H9 (cell line): ENCODE results near the gene L1CAM. TPM values are rescaled to one million over a fixed set of nuclear protein-coding genes. Genes with fewer than 3 reads are reported as not detected.

Experiments
- DNase-seq: peaks from one replicate; pipeline ENCODE4 v3.0.0-alpha.2; 2017
- H2AFZ ChIP-seq: one replicate; pipeline ENCODE4 v1.6.1; 2013; ENCODE audit warnings: mild to moderate bottlenecking, low read length, control low read depth, moderate library complexity
- H2AK5ac ChIP-seq: 2 replicates; pipeline ENCODE4 v1.6.1; 2013; ENCODE audit warnings: low read length, control low read depth, mixed read lengths; ENCODE audit not compliant: insufficient read length
- H2BK120ac ChIP-seq: one replicate; pipeline ENCODE4 v1.6.1; 2013; ENCODE audit warnings: low read depth, mild to moderate bottlenecking, low read length, control low read depth, inconsistent platforms; ENCODE audit not compliant: poor library complexity, severe bottlenecking
- H2BK12ac ChIP-seq: 2 replicates; pipeline ENCODE4 v1.6.1; 2013; ENCODE audit warnings: low read length, control low read depth, mixed read lengths, low read depth; ENCODE audit not compliant: insufficient read length
- H2BK15ac ChIP-seq: 2 replicates; pipeline ENCODE4 v1.6.1; 2013; ENCODE audit warnings: low read depth, low read length, control low read depth
- H2BK20ac ChIP-seq: one replicate; pipeline ENCODE4 v1.6.1; 2013; ENCODE audit warnings: low read depth, mild to moderate bottlenecking, low read length, control low read depth, inconsistent platforms; ENCODE audit not compliant: poor library complexity, severe bottlenecking
- H2BK5ac ChIP-seq: 2 replicates; pipeline ENCODE4 v1.6.1; 2013; ENCODE audit warnings: low read length, control low read depth, mixed read lengths; ENCODE audit not compliant: insufficient read length
- H3K14ac ChIP-seq: 2 replicates; pipeline ENCODE4 v1.6.1; 2013; ENCODE audit warnings: low read length, control low read depth; ENCODE audit not compliant: insufficient read depth
- H3K18ac ChIP-seq: 2 replicates; pipeline ENCODE4 v1.6.1; 2013; ENCODE audit warnings: low read depth, mild to moderate bottlenecking, mixed read lengths, low read length, control low read depth; ENCODE audit not compliant: insufficient read length
- H3K23ac ChIP-seq: 2 replicates; pipeline ENCODE4 v1.6.1; 2013; ENCODE audit warnings: low read length, control low read depth, mixed read lengths, low read depth; ENCODE audit not compliant: insufficient read length
- H3K23me2 ChIP-seq: 2 replicates; pipeline ENCODE4 v1.6.1; 2013; ENCODE audit warnings: low read depth, mild to moderate bottlenecking, mixed read lengths, low read length, control low read depth; ENCODE audit not compliant: insufficient read length, poor library complexity, severe bottlenecking
- H3K27ac ChIP-seq: 2 replicates; pipeline ENCODE4 v1.5.1; 2013; ENCODE audit warnings: low read length, control low read depth, mixed read lengths, low read depth; ENCODE audit not compliant: insufficient read length
- H3K27me3 ChIP-seq: 2 replicates; pipeline ENCODE4 v1.6.1; 2013; ENCODE audit warnings: low read length, control low read depth, inconsistent platforms; ENCODE audit not compliant: insufficient read depth
- H3K4ac ChIP-seq: 2 replicates; pipeline ENCODE4 v1.6.1; 2013; ENCODE audit warnings: low read depth, mild to moderate bottlenecking, control low read depth, inconsistent platforms, low read length, moderate library complexity
- H3K4me1 ChIP-seq: 2 replicates; pipeline ENCODE4 v1.6.1; 2013; ENCODE audit warnings: low read length, control low read depth, inconsistent platforms; ENCODE audit not compliant: insufficient read depth
- H3K4me2 ChIP-seq: 2 replicates; pipeline ENCODE4 v1.6.1; 2013; ENCODE audit warnings: low read length, control low read depth, mixed read lengths; ENCODE audit not compliant: insufficient read length, insufficient read depth
- H3K56ac ChIP-seq: 2 replicates; pipeline ENCODE4 v1.6.1; 2013; ENCODE audit warnings: low read depth, mild to moderate bottlenecking, mixed read lengths, low read length, control low read depth; ENCODE audit not compliant: insufficient read length
- H3K79me1 ChIP-seq: 2 replicates; pipeline ENCODE4 v1.6.1; 2013; ENCODE audit warnings: low read depth, mild to moderate bottlenecking, moderate library complexity, low read length, control low read depth, inconsistent platforms; ENCODE audit not compliant: insufficient read depth, poor library complexity, severe bottlenecking
- H3K79me2 ChIP-seq: 2 replicates; pipeline ENCODE4 v1.6.1; 2013; ENCODE audit warnings: low read length, control low read depth, inconsistent platforms; ENCODE audit not compliant: insufficient read depth
- H3K9ac ChIP-seq: 2 replicates; pipeline ENCODE4 v1.6.1; 2013; ENCODE audit warnings: low read length, control low read depth, mixed read lengths; ENCODE audit not compliant: insufficient read length; ENCODE audit errors: extremely low read depth
- H3K9me3 ChIP-seq: one replicate; pipeline ENCODE4 v1.6.1; 2013; ENCODE audit warnings: low read depth, low read length, inconsistent platforms; ENCODE audit not compliant: control insufficient read depth
- H3T11ph ChIP-seq: one replicate; pipeline ENCODE4 v1.6.1; 2013; ENCODE audit warnings: mild to moderate bottlenecking, low read length, control low read depth, inconsistent platforms
- H4K20me1 ChIP-seq: one replicate; pipeline ENCODE4 v1.6.1; 2013; ENCODE audit not compliant: control insufficient read depth, insufficient read length, insufficient read depth
- H4K5ac ChIP-seq: 2 replicates; pipeline ENCODE4 v1.6.1; 2013; ENCODE audit warnings: low read depth, mild to moderate bottlenecking, mixed read lengths, low read length, control low read depth; ENCODE audit not compliant: insufficient read length
- H4K8ac ChIP-seq: replicated peaks from 2 replicates; pipeline ENCODE4 v1.6.1; 2013; ENCODE audit warnings: low read length, control low read depth, mixed read lengths, low read depth; ENCODE audit not compliant: insufficient read length
- H4K91ac ChIP-seq: 2 replicates; pipeline ENCODE4 v1.6.1; 2013; ENCODE audit warnings: low read depth, mild to moderate bottlenecking, moderate library complexity, mixed read lengths, low read length, control low read depth; ENCODE audit not compliant: insufficient read length
- H3K27ac Mint-ChIP-seq, 3 experiments: 2 replicates in 2 of 3; 3 replicates in 1 of 3; pipeline ENCODE4 v1.8.0; 2020 to 2021; ENCODE audit warnings: mixed read lengths in 3 of 3, mild to moderate bottlenecking in 1 of 3, moderate library complexity in 1 of 3
- H3K27me3 Mint-ChIP-seq: 2 replicates; pipeline ENCODE4 v1.8.0; 2021; ENCODE audit warnings: low read depth, mild to moderate bottlenecking, moderate library complexity, mixed read lengths
- H3K36me3 Mint-ChIP-seq, 3 experiments: 2 replicates in 2 of 3; 3 replicates in 1 of 3; pipeline ENCODE4 v1.8.0; 2020 to 2021; ENCODE audit warnings: low read depth in 3 of 3, mixed read lengths in 3 of 3; ENCODE audit not compliant: insufficient read depth in 1 of 3
- H3K4me1 Mint-ChIP-seq, 2 experiments: 2 replicates each; pipeline ENCODE4 v1.8.0; 2020; ENCODE audit warnings: mixed read lengths in 2 of 2
- H3K4me3 Mint-ChIP-seq, 2 experiments: 2 replicates in 1 of 2; 3 replicates in 1 of 2; pipeline ENCODE4 v1.8.0; 2020 to 2021; ENCODE audit warnings: mild to moderate bottlenecking in 2 of 2, mixed read lengths in 2 of 2, moderate library complexity in 1 of 2
- H3K9me3 Mint-ChIP-seq, 2 experiments: 2 replicates in 1 of 2; 3 replicates in 1 of 2; pipeline ENCODE4 v1.8.0; 2020; ENCODE audit warnings: mild to moderate bottlenecking in 2 of 2, mixed read lengths in 2 of 2, moderate library complexity in 1 of 2
- CTCF ChIP-seq: fragments of 200-600 bp; sonication (generic); conservative IDR thresholded peaks from 3 replicates; pipeline ENCODE4 v1.8.0; 2021; ENCODE audit warnings: antibody characterized with exemption, mild to moderate bottlenecking
- WGBS: extraction: QIAGEN DNeasy Blood & Tissue Kit; methylation state at CpG from one replicate; pipeline ENCODE4 v1.1.7; 2013; ENCODE audit warnings: missing lambda C conversion rate, low lambda C conversion rate, mixed read lengths; ENCODE audit not compliant: insufficient read length; ENCODE audit errors: extremely low coverage; 5-methylcytosine and 5-hydroxymethylcytosine counted together
- total RNA-seq: library from RNA; stranded (reverse); gene quantifications from 2 replicates; pipeline ENCODE4 v1.2.1, GENCODE V29; 2021

The L1CAM gene
- total RNA-seq, 1 experiment from 2014 or later: 22.7 TPM

GRCh38 chrX:153827016-153827415 is 59.0 kb downstream of the L1CAM start:
- no peak overlapping the region for H3K56ac ChIP-seq
- no peak overlapping the region for H2BK15ac ChIP-seq
- peaks cover 15 to 26% (median 21%) of the 10 kb centered on the region in 3 experiments for H3K36me3 Mint-ChIP-seq
- H2AFZ ChIP-seq: no peak overlapping the region
- no peak overlapping the region for H3K4ac ChIP-seq
- peaks cover 56 to 66% of the 10 kb centered on the region in 2 experiments for H3K9me3 Mint-ChIP-seq
- H3K18ac ChIP-seq: peak overlapping the region; percentile 46
- H2BK20ac ChIP-seq: no peak overlapping the region
- H2AK5ac ChIP-seq: no peak overlapping the region
- H3K23ac ChIP-seq: no peak overlapping the region
- no peak overlapping the region for H2BK120ac ChIP-seq
- H3K4me3 Mint-ChIP-seq: peak overlapping the region; percentile 39 to 80; a peak in 4 of 5 replicates
- peaks cover 3% of the 10 kb centered on the region; the same call in 1 of the 2 replicates for H3K4me1 ChIP-seq
- H3T11ph ChIP-seq: no peak overlapping the region
- H3K9ac ChIP-seq: no peak overlapping the region
- peaks cover 5% of the 10 kb centered on the region for H3K27me3 Mint-ChIP-seq
- H3K27me3 ChIP-seq: no peaks in the 10 kb centered on the region
- peaks cover 4% of the 10 kb centered on the region for H3K9me3 ChIP-seq
- H3K27ac Mint-ChIP-seq: peak overlapping the region in 1 of 3 experiments; percentile 23; a peak in 1 of 7 replicates
- H4K20me1 ChIP-seq: no peaks in the 10 kb centered on the region
- no peaks in the 10 kb centered on the region for H3K79me1 ChIP-seq
- H2BK5ac ChIP-seq: no peak overlapping the region
- no peak for DNase-seq
- H3K4me2 ChIP-seq: peak overlapping the region; percentile 64
- H4K5ac ChIP-seq: no peak overlapping the region
- H3K27ac ChIP-seq: peak overlapping the region; percentile 82
- H4K8ac ChIP-seq: no peak overlapping the region
- no peak overlapping the region for H4K91ac ChIP-seq
- H3K79me2 ChIP-seq: peaks cover 45% of the 10 kb centered on the region; the same call in 1 of the 2 replicates
- H3K23me2 ChIP-seq: peaks cover 5% of the 10 kb centered on the region
- peaks cover 27 to 36% of the 10 kb centered on the region in 2 experiments for H3K4me1 Mint-ChIP-seq
- no peak overlapping the region for H3K14ac ChIP-seq
- TF ChIP-seq CTCF: no peak
- no CpG with 5 or more reads among the region's 3 CpGs for WGBS
- no peak overlapping the region for H2BK12ac ChIP-seq
